GM20431 (cell line): ENCODE results near the gene ABHD8.

Source experiments
- in situ Hi-C: fragments of 300-500 bp; cut with MseI, MboI; formaldehyde crosslinking; loops from one replicate; pipeline ENCODE4 v1.15.0; 2020; ENCODE audit warnings: low sequenced_read_pairs; ENCODE audit not compliant: unreplicated experiment

ABHD8 gene

DNA sequence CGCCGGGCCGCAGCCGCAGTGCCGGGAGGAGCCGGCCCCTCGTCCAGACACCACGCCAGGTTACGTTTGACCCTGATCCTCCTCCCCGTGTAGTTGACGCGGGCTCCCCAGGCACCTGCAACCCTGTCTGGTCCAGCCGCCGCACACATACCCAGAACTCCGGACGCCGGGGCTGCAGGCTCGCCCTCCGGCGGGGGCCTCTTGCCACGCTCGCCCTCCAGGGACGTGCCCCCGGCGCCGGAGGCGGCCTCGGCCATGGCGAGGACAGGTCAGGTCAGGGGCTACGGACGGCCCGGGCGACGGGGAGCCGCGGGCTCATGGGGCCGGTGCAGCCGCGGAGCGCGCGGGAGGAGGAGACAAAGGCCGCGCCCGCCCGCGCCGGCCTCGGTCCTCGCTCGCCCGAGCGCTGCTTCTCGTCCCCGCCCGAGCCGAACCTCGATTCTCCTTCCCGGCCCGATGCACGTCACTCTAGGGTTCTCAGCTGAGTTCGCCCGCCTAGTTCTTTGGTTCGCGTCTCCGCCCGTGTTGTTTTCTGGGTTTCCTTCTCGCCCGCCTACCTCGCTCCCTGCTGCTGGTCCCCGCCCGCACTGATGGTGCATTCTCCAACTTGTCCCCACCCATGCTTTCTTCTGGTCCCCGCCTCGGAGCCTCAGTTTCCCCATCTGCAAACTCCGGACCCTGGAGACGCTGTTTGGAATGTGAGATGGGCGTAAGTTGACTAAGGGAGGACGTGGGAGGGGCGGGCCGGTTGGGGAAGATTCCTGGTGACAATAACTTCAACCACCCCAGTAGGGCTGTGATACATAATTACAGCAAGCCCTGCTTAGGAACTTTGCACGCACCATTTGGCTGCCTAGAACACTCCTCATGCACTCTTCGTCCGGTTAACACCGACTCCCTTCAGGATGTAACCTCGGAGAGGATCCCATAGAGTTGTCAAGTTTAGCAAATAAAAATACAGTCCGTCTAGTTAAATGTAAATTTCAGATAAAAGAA, 31.5 kb upstream of the ABHD8 start, which contains the start of gene ANO8:
Gene ANO8 (minus strand): TSS at position 442 of the 996 bp plus-strand sequence. CDS start 185 bp downstream, at position 257.
- in situ Hi-C loops, result no loop called here

- in situ Hi-C loops, result no loop called here
Measured at GRCh38 chr19:17333611-17334413, 30.6 kb upstream of the ABHD8 start.

DNA sequence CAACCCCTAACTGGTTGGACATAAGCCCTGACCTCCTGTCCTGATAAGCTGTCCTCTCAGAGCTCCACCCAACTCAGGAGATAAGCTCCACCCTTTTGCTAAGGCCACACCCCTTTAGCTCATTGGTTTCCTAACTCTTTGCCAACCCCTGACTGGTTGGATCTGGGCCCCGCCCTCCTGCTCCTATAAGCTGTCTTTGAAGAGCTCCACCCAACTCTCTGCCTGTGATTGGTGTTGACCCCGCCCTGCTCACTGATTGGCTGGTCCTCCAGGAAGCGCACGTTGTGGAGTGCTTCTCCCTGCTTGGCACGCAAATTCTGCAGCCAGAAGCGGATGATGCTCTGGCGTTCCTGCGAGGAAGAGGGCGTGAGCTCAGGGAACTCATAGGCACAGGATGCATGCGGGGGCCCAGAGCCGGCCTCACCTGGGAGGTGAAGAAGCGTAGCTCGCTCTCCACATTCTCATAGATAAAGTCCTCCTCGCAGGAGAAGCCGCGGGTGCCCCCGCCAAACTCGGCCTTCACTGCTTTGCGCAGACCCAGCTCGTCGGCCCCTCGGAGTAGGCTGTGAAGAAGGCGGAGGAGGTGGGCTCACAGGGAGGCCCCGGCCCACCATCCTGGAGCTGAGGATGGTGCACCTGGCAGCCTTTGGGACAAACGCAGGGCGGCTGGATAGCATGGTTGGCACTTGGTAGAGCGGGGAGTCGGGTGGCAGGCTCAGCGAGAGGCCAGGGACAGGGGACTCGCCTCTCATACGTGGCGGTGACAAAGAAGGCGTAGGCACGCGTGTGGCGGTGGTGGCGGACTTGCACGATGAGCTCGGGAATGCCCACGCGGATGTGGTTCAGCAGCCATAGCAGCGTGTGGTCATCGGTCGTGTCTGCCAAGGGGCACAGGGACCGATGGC, 29.7 kb upstream of the ABHD8 start:
- in situ Hi-C loops, result no loop called here

- in situ Hi-C loops, result no loop called here
Measured at GRCh38 chr19:17332360-17332676, 29.1 kb upstream of the ABHD8 start.

DNA sequence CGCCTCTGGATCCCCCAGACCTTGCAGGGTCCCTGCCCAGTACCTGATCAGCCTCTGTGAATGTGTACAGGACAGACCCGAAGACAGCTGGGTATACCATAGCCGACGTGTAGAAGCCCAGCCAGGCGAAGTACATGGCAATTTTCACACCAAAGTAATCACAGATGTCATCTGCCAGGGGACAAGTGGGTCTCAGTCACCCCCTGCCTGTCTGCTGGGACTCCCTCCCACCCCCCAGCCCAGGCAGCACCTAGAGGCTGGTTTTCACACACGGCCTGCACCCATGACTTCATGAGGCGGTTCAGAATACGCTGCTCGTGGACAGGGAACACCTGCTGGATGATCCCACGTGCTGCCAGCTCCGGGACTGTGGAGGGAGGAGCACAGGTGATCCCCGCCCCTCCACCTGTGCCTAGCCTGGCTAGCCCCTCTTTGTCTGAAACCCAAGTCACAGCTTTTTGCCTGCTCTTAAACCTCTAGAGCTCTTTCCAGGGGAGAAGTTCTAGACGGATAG, 27.9 kb upstream of the ABHD8 start:
- in situ Hi-C loops, result no loop called here

DNA sequence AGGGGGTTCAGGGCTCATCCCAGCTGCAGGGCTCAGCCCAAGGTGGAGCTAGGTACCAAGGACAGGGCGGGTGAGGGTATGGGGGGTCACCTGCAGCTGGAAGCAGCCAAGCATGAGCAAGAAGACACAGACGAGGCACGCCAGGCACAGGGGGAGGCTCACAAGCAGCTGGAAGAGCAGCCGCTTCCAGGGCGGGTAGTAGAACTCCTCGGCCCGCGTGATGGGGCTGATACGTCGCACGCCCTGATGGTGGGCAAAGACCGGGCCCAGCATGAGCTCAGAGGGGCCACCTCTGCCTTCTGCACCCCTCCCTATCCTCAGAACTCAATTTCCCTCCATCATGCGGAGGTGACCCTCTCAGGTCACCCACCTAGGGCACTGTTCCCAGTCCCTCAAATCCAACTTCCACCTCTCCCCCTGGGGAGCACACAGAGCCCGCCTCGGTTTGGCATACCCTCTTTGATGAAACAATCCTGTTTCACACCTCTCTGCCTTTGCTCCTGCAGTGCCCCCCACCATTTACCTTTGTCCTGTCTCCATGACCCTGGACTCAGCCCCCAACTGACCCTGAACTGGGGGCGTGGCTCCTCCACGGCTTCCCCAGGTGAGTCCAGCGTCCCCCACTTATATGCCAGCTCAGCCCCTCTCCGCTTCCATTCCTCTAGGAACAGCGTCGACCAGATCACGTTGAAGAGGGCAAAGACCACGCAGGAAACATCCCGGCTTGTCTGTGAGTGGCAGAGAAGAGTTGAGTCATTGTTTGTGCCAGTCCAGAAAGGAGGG, 27.2 kb upstream of the ABHD8 start:
- in situ Hi-C loops, result no loop called here

DNA sequence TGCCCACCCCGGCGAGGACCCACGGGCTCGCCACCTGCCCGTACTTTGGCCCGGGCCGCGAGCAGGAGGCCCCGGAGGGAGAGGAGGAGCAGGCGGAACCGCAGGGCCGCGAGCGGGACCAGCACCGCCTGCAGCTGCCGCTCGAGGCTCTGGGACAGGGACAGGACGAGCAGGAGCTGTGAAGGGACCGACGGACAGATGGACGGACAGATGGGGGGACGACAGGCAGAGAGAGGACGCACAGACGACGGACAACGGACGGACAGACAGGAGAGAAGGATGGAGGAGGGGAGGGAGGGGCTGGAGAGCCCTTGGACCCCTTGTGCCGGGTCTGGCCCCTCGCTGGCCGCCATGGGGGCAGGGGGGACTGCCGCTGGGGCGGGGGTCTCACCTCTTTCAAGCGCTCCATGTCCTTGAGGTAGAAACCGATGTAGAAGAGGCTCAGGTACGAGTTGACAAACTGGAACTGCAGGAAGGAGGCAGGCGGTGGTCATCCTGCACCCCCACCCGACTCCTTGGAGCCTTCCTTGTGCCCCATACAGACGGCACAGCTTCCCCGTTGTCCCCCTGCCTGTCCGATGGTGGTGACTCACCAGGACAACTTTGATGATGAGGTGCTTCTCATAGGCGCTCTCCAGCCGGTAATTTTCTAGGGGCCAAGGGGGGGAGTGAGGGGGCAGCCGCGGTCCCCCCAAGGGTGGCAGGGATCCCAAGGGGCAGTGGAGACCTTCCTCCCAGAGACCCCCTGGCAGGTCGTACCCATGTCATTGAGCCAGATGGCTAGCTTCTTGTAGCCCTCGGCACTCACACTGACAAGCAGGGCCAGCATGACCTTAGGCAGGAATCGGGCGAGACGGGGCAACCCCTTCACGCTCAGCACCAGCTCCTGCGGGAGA, 26.4 kb upstream of the ABHD8 start:
- in situ Hi-C loops, result no loop called here

DNA sequence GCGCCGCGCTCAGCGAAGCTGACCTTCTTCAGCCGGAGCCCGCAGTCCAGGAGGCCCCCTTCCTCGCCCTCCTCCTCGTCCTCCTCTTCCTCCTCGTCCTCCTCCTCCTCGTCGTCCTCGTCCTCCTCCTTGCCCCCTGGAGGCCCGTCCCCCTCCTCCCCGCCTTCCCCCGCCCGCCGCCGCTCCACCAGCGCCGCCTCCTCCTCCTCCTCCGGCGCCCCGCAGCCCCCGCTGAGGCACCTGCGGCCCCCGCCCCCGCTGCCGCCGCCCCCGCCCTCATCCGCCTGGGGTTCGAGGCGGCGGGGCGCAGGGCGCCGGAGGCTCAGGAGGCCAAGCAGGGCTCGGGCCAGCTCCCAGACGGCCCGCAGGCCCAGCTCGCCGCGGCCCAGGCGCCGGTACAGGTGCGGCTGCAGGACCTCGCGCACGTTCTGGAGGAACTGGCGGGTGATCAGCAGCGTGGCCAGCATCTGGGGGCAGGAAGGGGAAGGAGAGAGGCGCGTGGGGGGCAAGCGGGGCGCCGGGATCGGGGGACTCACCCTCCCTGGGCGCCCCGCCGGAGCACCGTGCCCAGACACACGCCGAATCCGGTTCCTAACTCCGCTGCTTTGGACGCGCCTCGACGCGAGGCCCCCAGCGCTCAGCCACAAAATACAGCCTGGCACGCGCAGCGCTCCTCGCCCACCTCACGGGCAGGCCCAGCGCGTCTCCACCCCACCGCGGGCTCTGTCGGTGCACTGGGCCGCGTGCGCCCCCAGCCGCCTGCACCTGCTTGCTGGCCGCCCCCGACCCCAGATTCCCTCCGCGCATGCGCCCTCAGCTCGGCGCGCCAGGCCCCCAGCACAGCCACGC, 25.5 kb upstream of the ABHD8 start:
- in situ Hi-C loops, result no loop called here

- in situ Hi-C loops, result no loop called here
Measured at GRCh38 chr19:17327654-17328516, 24.7 kb upstream of the ABHD8 start.

GRCh38 chr19:17327068-17327653, 23.9 kb upstream of the ABHD8 start:
- in situ Hi-C loops, result no loop called here

GRCh38 chr19:17326595-17326966, 23.4 kb upstream of the ABHD8 start:
- in situ Hi-C loops, result no loop called here

DNA sequence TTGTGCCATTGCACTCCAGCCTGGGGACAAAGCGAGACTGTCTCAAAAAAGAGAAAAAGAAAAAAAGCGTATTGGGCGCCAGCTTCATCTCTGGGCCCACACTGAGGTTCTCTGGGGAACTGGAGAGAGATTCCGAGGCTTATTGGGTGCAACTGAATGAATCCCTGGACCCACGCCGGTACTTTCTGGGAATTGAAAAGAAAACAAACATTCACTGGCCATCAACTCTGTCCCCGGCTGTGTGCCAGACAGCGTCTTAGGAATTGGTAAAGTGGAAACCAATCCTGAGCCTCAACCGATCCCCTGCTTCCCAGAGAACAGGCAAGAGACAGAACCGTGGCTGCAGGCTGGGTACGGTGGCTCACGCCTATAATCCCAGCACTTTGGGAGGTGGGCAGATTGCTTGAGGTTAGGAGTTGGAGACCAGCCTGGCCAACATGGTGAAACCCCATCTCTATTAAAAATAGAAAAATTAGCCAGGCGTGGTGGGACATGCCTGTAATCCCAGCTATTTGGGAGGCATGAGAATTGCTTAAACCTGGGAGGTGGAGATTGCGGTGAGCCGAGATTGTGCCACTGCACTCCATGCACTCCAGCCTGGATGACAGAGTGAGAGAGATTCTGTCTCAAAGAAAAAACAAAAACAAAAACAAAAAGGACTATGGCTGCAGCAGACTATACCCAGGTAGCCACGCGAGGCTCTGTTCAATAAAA, 22.8 kb upstream of the ABHD8 start:
- in situ Hi-C loops, result no loop called here

DNA sequence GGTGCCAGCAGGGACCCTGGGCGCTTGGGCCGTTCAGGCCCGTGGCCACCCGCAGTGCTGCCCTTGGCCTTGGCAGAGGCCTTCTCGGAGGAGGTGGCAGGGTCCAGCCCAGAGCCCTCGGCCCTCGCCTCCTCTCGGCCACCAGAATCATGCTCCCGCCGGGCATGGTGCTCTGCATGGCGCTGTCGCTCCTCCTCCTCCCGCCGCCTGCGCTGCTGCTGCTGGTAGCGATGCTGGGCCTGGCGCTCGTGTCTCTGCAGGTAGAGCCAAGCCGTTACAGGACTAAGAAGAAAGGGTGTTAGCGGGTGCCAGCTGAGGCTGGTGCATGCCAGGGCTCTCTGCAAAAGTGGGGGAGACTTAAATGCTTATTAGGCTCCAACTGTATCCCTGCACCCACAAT, 21.9 kb upstream of the ABHD8 start:
- in situ Hi-C loops, result no loop called here

DNA sequence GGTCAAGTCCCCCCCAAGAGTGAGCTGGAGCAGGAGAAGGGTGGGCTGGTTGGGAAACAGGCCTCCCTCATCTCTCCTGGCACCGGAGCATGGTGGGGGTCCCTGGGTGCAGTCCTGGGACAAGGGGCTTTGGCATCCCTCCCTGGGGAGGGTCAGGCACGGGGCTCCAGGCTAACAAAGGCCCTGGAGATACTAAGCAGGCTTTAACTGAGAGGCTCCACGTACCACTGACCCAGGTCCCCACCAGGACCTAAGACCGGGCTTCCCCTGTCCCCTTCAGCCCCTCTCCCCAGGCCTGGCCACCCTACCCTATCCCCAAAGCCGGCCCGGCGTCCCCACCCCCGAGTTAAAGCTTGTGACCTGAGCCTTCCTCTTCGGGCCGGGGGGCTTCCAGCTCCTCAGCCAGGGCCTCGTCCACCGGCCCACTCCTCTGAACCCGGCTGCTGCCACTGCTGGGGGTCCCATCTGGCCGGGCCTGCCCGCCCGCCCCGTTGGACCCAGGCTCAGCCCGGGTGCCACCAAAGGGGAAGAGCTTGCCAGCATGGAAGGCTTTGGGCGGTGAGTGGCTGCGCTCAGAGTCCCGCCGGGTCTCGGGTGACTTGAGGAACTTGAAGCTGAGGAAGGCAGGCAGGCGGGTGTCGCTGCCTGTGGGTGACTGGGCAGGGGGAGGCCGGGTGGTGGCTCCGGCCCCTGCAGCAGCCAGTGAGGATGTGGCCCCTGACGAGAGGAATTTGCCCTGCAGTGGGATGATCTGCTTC, 21.3 kb upstream of the ABHD8 start:
- in situ Hi-C loops, result no loop called here

GRCh38 chr19:17323964-17324332, 20.7 kb upstream of the ABHD8 start:
- in situ Hi-C loops, result no loop called here
